HG03066 (cell line): ENCODE data around the gene HCN1.
"Not testable (repeated sequence)": the region's sequence is repeated elsewhere in the genome, so short reads cannot be mapped to it uniquely, and the experiment has no call there.

ENCODE experiments used
- ATAC-seq: cut with Tn5 transposase; IDR thresholded peaks from one replicate; pipeline ENCODE4 v1.9.1; 2021; ENCODE audit warnings: low read depth; ENCODE audit not compliant: unreplicated experiment

HCN1 gene

DNA sequence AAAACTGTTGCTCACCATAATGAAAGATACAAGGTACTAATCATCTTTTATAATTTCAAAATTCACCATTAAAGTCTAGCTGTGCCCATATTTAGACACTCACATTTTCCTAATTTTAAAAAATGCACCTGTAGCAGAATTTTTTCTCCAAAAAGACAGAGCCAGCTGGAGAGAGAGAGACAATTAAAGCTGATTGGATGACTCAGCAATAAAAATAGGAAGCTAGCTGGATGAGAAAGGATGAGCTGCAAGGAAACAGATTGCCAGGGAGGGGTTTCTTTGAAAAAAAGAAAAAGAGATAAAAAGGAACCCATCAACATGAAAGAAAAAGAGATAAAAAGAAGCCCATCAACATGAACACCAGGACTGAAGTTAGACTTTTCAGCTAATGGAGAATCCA is 73.8 kb downstream of the HCN1 start:
- no peak for ATAC-seq

DNA sequence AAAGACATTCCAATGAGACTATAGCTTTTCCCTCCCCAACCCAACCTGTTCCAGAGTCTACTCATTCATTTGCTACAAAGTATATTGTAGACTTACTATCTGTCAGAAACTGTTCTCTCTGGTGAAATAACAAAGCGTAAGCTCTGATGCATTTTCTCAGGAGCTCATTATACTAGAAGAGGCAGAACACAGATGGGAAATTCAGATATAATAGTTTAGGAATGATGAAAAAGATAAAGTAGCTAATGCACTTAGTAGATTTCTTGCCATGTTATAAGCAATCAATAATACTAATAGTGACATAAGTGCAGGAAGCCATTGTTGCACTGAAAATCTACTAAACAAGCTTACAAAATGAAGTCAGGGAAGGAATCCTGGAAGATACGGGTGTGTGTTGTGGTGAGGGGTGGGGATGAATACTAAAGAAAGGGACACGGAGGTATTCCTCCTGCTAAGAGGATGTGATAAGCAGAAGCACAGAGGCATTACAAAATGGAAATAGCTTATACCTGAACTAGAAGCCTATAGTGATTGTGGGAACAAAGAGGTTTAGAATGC is 78.2 kb downstream of the HCN1 start:
- no peak for ATAC-seq

DNA sequence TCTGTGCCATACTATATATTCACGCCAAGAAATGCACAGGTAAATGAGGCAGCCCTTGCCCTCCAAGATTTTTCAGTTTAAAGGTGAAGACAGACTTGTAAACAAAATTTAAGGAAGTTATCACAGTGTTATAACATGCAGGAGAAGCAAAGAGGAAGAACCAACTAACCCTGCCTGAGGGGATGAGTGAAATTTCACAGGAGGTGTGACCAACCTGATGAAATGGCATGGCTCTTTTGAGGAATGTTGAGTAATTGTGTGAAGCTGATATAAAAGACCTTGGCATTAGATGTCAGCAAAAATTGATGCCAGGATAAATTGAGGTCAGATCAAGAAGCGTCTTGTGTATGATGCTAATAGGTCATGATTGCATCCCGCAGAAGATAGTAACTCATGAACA is 86.5 kb downstream of the HCN1 start:
- no peak for ATAC-seq

DNA sequence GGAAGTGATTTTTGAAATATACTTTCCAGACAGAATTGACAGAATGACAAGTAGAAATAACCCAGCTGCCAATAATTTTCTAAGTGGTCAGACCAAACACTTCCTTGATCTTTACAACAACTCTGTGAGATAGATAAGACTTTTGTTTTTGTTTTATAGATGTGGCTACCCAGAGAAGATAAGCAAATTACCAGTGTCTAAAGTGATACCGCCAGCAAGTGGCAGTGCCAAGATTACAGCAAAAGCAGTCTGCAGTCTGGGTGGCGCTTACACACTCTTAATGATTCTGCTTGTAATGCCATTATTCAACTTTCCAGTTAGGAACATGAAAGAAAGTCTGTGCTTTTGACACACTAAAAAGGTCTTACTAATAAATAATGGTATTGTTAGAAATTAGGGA is 92.1 kb downstream of the HCN1 start:
- ATAC-seq, result no peak

DNA sequence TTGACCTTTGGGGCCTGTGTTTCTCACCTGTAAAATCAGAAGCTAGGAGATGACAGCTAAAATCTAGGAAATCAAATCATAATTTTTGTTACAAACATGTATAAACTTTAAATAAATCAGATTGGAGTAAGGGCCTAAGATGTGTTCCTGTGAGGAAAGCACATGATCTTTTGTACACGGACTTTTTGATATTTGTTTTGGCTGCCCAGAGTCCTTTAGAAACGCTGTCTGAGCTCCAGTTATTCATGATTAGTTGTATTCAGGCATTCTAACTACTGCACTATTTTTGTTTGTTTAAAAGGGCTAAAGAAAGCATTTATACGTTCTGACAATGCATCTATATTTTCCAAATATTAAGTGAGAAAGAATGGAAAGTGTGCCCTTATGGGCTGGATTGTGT is 94.8 kb downstream of the HCN1 start:
- no peak for ATAC-seq

DNA sequence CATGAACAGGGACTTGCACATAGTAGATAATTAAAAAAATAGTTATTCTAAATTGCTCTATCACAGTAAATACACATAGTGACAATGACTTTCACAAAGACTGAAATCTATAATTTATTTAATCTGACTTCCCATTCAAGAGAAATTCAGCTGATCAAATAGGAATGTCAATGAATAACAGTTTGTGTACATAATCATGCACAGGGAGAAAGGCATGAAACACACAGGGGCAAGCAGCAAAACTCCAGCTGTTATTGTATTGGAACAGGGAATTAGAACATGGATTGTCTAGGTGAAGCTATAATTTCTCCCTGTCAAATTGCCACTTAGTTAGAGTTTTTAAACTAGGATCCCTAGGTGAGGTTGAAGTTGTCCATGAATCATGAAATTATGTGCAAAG is 99.9 kb downstream of the HCN1 start:
- no peak for ATAC-seq

DNA sequence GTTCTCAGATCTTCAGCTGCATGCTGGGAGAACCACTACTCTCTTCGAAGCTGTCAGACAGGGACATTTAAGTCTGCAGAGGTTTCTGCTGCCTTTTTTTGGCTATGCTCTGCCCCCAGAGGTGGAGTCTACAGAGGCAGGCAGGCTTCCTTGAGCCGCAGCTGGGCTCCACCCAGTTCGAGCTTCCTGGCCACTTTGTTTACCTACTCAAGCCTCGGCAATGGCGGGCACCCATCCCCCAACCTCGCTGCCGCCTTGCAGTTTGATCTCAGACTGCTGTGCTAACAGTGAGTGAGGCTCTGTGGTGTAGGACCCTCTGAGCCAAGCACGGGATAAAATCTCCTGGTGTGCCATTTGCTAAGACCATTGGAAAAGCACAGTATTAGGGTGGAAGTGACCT is 110.2 kb downstream of the HCN1 start:
- ATAC-seq, result not testable (repeated sequence)

DNA sequence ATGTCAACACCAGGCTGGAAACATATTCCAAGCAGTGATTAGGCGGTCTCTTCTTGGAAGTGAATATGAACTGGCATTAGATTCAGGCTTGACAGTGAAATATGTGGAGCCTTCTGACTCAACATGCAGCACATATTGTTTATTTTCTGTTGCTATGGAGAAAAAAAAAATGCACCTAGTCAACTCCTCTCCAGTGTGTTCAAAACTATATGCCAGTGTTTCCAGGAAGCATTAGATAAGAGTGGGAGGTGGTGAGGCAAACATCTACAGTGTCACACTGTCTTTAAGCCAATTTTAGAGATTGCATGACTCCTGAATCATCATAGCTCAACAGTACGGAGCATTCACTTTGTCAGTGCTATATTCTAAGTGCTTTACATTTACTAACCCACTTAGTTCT is 117.9 kb downstream of the HCN1 start:
- ATAC-seq, result no peak

DNA sequence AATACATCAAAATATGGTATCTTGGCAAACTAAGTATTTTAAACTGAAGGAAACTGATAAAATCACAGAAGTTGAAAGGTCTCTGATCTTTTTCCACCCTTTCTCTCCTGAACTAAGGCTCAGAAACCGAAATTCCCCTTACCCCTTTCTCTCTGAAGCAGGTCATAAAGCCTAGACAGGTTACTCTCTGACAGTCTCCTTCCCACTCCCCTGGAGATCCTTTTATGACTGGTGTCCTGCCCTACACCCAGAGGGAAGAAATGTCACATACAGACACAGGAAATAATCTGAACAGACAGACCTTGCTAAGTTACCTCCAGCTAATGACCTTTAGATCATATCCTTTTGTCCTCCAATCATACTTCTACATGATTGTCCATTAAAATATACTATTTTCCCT is 127.4 kb downstream of the HCN1 start:
- ATAC-seq, result no peak

DNA sequence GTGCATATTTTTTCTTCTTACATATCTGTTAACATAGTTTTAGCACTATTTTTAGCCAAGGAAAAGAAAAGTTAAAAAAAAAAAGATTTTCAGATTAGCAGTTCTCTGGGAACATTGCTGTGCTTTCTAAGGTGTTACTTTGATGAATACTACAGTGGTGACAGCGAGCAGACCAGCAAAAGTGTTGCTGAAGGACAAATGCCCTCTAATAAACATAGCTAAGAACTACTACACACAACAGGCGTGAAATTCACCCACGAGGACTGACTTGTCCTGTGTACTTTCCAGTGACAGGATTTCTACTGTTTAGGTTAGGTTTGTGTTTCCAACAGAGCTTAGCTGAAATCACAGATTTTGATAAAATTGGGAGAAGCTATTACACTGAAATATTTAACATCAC is 153.8 kb downstream of the HCN1 start:
- ATAC-seq, result no peak

DNA sequence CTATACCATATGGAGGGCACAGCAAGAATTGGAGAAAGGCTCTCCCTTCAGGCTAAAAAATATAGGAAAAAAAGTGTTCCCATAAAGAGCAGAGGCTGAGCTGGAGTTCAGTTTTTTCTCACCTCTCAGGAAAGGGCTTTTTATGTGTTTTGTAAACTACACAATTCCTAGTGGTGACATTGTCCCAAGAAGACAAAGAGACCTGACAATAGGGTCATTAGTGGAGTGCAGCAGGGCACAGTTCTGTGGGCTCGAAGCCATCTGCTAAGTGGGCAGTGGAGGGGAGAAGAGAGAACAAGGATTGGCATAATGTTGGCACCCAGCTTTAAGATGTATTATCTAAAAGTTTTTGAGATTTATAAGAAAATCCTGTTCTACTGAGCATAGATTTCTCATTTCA is 162.5 kb downstream of the HCN1 start:
- no peak for ATAC-seq

DNA sequence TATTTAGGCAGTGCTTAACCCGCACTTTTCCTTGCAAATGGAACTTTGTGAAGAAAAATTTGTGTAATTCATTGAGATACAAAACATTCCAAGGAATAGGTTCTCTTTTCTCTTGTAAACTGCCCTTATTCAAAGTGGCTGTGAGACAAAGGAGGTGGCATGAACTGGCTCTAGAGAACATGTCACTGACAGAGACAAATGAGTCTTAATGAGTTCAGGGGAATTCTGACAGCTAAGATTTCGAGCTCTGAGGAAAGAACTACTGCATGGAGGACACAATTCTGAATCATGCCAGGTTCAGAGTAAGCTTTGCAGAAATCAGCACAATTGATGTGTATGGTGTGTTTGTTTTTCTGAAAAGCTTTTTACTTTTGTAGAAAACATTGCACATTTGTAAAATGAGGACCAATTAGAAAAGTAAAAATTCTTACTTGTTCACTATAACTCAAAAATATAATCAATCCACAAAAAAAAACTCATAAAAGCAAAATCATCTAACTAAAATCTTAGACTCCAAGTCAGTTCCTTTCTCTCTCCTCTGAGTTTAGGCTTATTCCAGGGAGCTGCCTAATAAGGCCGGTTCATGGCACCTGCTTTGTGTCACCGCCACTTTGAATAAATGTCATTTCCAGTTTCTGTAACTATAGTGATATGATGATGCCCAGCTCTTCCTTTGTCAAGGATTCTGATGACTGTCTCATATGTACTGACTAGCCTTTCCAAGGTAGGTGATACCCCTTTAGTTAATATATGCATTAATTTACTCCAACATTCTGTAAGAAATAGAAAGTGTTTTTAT is 163.2 kb downstream of the HCN1 start:
- ATAC-seq, result no peak

DNA sequence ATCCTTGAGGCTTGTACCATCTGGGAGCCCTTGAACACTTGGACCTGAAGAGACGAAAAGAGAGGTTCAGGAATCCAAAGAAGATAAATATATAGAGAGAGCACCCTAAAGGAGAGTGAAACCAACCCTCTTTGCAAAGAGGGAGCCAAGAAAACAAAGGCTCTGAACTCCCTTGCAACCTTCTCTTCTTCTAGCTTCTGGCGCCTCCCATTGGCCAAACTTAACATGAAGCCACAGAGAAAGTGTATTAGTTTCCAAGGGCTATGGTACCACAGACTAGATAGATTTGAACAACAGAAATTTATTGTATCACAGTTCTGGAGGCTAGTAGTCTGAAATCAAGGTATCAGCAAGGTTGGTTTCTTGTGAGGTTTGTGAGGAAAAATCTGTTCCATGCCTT is 175.1 kb downstream of the HCN1 start:
- ATAC-seq, result no peak

DNA sequence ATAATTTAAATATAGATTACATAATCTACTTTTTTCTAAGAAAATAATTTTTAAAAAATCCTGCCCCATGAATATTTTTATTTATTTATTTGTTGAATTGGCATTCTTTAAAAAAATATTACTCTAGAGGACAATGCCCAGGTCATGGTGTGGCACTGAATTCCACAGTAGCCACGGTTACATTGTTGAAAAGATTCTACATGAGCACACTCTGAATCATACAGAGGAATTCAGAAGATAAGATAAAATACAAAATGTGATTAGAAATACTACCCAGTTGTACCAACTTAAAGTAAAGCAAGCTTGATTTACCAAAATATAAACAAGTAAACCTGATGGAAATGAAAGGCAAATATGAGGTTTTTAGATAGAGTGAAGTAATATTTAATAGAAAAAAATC is 183.7 kb downstream of the HCN1 start:
- no peak for ATAC-seq

DNA sequence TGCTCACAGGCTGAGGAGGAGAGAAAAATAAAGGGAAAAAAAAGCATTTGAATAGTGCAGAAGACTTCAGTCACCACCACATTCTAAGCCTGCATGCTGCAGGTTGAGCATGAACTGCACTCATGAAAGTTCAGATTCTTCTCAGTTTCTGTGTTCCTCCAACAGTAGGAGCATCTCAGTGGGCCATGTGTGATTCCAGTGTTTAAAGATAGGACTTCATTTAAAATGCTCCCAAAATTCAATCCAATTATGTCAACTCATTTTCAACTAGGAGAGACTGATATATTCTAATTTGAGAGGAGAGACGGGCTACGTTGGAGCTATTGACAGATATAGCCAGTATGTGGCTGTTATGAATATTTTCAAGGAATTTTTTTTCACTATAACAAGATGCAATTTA is 186.8 kb downstream of the HCN1 start:
- ATAC-seq, result no peak

DNA sequence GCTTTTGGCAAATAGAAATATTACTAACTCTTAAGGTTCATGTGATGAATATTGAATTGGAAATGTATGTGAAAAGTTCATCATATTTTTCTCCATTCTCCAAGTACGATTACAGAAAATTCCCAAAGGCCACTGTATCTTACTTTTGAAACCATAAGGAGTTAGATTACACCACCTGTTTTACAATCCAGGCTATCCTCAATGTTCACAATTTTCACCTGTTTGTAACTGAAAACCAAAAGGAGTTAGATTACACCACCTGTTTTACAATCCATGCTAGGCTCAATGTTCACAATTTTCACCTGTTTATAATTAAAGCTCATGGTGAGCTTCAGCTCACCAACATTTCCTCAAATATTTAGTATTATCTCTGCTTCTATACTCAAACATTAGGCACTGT is 188.0 kb downstream of the HCN1 start:
- ATAC-seq, result no peak

DNA sequence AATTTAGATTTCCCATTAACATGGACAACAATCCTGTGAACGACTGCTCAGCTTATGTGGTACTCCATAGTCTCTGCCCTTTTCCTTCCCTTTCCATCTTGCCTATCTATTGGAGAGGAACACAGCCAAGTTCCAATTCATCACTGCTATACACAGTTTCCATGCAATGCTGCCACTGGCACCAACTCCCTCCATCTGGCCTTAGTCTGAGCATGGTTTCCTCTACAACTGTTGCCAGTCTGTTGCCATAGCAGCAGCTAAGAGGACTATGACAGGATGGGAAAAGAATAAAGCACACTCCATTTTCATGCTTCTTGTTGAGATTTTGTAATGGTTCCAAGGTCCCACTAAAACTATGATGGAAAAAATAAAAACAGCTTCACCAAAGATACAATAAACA is 189.0 kb downstream of the HCN1 start:
- ATAC-seq, result no peak

DNA sequence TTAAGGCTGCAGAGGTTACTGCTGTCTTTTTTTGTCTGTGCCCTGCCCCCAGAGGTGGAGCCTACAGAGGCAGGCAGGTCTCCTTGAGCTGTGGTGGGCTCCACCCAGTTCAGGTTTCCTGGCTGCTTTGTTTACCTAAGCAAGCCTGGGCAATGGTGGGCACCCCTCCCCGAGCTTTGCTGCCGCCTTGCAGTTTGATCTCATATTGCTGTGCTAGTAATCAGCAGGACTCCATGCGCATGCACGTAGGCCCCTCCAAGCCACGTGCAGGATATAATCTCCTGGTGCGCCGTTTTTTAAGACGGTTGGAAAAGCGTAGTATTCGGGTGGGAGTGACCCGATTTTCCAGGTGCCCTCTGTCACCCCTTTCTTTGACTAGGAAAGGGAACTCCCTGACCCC is 197.2 kb downstream of the HCN1 start:
- not testable (repeated sequence) for ATAC-seq

DNA sequence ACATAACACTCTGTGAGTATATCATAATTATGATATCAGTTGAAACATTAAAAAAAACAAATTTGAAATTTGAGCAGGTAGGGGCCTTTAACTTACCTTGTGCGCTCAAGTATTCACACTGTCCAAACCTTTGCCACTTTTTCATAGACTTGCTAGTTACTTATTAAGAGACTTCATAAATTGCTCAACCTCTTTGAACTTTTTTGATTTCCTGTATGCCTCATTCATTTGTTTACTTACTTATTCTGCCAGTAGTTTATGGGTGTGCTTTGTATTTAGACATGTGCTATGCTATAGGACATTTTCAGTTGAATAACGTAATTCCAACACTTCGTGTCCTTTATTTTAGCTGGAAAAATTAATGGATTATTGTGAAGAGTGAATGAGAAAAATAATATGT is 204.8 kb downstream of the HCN1 start:
- ATAC-seq, result no peak

DNA sequence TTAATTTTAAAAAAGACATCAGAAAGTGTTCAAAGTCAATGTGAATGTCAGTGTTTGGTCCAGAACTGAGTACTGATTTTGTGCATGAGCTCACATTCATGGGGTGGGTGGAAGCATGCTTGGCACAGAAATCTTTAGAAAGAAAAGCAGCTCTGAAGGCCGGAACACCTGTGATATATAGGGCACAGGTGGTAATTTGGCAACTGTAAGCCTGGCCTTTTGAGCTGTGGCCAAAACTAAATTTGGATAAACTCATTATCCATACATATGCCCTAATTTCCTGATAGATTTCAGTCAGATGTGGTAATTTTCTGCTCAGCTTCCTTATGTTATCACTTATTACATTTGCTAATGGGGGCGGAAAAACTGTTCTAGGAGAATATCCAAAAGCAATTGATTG is 211.4 kb downstream of the HCN1 start:
- ATAC-seq, result no peak

DNA sequence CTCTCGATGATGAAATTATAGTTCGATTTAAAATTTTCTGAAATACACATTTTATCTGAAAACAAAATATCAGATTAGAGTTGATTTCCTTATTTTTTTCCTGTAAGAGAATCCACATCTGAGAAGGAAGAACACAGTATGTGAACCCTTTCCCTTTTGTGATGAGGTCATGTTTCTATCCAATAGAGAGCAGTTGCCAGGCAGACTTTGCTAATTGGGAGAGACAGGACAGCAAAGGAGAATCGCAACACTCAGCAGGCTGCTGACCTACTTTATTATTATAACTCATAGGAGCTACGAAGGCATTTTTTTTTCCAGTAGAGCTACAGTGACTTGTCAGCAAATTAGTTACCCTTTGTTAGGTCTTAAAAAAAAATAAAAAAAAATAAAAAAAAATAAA is 242.1 kb downstream of the HCN1 start:
- ATAC-seq, result no peak

DNA sequence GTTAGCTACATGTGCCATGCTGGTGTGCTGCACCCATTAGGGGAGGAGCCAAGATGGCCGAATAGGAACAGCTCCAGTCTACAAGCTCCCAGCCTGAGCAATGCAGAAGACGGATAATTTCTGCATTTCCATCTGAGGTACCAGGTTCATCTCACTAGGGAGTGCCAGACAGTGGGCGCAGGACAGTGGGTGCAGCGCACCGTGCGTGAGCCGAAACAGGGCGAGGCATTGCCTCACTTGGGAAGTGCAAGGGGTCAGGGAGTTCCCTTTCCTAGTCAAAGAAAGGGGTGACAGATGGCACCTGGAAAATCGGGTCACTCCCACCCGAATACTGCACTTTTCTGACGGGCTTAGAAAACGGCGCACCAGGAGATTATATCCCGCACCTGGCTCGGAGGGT is 251.3 kb downstream of the HCN1 start:
- ATAC-seq, result not testable (repeated sequence)

DNA sequence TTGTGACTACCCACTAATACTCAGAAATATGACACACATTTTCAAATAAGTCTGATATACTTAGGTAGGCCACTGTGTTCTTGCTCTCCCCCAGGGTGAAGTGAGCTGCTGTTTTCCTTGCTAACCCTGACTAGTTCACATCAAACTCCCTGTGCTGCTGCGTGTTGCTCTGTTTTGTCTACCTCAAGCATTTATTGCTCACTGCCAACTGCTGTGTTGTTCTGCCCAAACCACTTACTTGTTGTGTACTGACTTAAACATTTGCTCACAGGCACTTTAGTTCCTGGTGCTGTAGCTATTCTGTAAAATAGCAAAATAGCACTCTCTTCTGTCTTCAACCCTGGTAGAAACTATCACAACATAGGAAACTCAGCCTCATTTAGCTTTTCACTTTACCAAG is 255.7 kb downstream of the HCN1 start:
- no peak for ATAC-seq
